ENCODE results near the gene LRCOL1. TPM values are rescaled to one million over a fixed set of nuclear protein-coding genes. Genes with fewer than 3 reads are reported as not detected.

LRCOL1 gene
- total RNA-seq, 2 donors from 2014 or later, result not detected

- no peak overlapping the region for H3K4me3 ChIP-seq
- H3K36me3 ChIP-seq, result peaks cover 51% of the 10 kb centered on the region
- no peak for TF ChIP-seq CTCF (IDR thresholded peaks at IDR 0.05)
- no peaks in the 10 kb centered on the region for H3K4me1 ChIP-seq
- no peaks in the 10 kb centered on the region for H3K27me3 ChIP-seq
- no peak for DNase-seq (ENCODE audit: low spot score)
- H3K9me3 ChIP-seq, result no peaks in the 10 kb centered on the region
- no peak overlapping the region for H3K27ac ChIP-seq
Measured at GRCh38 chr12:132633398-132633797, 23.0 kb upstream of the LRCOL1 start.

GRCh38 chr12:132632521-132633228 is 22.3 kb upstream of the LRCOL1 start:
- TF ChIP-seq CTCF (IDR thresholded peaks at IDR 0.05), result no peak
- no peak for DNase-seq (ENCODE audit: low spot score)
- H3K4me3 ChIP-seq, result no peak overlapping the region
- no peaks in the 10 kb centered on the region for H3K4me1 ChIP-seq
- peaks cover 47% of the 10 kb centered on the region for H3K36me3 ChIP-seq
- H3K27ac ChIP-seq, result no peak overlapping the region
- no peaks in the 10 kb centered on the region for H3K27me3 ChIP-seq
- no peaks in the 10 kb centered on the region for H3K9me3 ChIP-seq

GRCh38 chr12:132631666-132632065 is 21.3 kb upstream of the LRCOL1 start:
- Histone ChIP-seq H3K36me3 (peaks cover 37% of the 10 kb centered on the region), H3K27me3 (no peaks in the 10 kb centered on the region), H3K4me1 (no peaks in the 10 kb centered on the region), H3K4me3 (no peak overlapping the region), H3K27ac (no peak overlapping the region), H3K9me3 (no peaks in the 10 kb centered on the region)
- no peak for DNase-seq (ENCODE audit: low spot score)
- no peak for TF ChIP-seq CTCF (IDR thresholded peaks at IDR 0.05)

- Histone ChIP-seq H3K36me3 (peaks cover 36% of the 10 kb centered on the region), H3K9me3 (no peaks in the 10 kb centered on the region), H3K4me3 (no peak overlapping the region), H3K4me1 (no peaks in the 10 kb centered on the region), H3K27me3 (no peaks in the 10 kb centered on the region), H3K27ac (no peak overlapping the region)
- no peak for TF ChIP-seq CTCF (IDR thresholded peaks at IDR 0.05)
- no peak for DNase-seq (ENCODE audit: low spot score)
Measured at GRCh38 chr12:132630672-132631071, 20.3 kb upstream of the LRCOL1 start.

- H3K27me3 ChIP-seq, result no peaks in the 10 kb centered on the region
- TF ChIP-seq CTCF (IDR thresholded peaks at IDR 0.05), result no peak
- no peak for DNase-seq (ENCODE audit: low spot score)
- H3K36me3 ChIP-seq, result peaks cover 41% of the 10 kb centered on the region
- H3K4me1 ChIP-seq, result no peaks in the 10 kb centered on the region
- H3K4me3 ChIP-seq, result no peak overlapping the region
- H3K9me3 ChIP-seq, result no peaks in the 10 kb centered on the region
- H3K27ac ChIP-seq, result no peak overlapping the region
Measured at GRCh38 chr12:132629330-132629729, 18.9 kb upstream of the LRCOL1 start.
